ENCODE results near the gene ACAP3.

The ACAP3 gene, protein sequence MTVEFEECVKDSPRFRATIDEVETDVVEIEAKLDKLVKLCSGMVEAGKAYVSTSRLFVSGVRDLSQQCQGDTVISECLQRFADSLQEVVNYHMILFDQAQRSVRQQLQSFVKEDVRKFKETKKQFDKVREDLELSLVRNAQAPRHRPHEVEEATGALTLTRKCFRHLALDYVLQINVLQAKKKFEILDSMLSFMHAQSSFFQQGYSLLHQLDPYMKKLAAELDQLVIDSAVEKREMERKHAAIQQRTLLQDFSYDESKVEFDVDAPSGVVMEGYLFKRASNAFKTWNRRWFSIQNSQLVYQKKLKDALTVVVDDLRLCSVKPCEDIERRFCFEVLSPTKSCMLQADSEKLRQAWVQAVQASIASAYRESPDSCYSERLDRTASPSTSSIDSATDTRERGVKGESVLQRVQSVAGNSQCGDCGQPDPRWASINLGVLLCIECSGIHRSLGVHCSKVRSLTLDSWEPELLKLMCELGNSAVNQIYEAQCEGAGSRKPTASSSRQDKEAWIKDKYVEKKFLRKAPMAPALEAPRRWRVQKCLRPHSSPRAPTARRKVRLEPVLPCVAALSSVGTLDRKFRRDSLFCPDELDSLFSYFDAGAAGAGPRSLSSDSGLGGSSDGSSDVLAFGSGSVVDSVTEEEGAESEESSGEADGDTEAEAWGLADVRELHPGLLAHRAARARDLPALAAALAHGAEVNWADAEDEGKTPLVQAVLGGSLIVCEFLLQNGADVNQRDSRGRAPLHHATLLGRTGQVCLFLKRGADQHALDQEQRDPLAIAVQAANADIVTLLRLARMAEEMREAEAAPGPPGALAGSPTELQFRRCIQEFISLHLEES

DNA sequence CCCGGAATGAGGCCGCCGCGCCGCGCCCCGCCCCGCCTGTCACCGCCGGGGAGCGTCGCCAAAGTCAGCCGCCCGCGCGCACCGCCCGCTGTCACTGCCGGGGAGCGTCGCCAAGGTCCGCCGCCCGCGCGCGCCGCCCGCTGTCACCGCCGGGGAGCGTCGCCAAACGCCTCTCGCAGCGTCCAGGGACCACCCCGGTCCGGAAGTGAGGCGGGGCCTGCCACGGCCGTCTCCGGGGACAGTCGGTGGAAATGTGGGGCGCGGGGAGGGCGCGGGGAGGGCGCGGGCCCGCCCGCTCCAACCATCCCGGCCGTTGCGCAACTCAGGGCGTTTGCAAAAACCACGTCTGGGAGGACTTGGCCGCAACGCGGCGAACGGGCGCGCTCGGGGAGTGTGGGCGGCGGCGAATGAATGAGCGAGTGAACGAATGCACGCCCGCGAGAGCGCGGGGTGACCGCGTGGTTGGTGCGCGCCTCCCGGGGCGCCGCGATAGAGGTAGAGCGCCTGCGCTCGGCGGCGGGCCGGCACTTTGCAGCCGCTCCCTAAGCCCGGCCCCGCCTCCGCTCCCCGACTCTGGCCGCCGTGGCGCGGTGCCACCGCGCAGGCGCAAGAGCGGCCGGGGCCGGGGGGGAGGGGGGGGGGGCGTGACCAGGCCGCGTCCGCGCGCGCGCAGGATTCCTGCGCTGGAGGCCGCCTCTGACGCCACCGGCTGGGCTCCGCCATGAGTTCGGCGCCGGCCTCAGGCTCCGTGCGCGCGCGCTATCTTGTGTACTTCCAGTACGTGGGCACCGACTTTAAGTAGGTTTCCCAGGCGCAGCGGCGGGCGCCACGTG lies at the start of gene ACAP3, which contains the start of gene PUSL1:
Gene ACAP3, minus strand, starts transcription at position 8 of the 833 bp plus-strand sequence. CDS start 115 bp downstream, outside the sequence.
Gene PUSL1, plus strand, starts transcription at position 675 of the 833 bp plus-strand sequence. Its CDS starts 47 bp downstream, at position 722.
- peak; percentile 71 for ATAC-seq

DNA sequence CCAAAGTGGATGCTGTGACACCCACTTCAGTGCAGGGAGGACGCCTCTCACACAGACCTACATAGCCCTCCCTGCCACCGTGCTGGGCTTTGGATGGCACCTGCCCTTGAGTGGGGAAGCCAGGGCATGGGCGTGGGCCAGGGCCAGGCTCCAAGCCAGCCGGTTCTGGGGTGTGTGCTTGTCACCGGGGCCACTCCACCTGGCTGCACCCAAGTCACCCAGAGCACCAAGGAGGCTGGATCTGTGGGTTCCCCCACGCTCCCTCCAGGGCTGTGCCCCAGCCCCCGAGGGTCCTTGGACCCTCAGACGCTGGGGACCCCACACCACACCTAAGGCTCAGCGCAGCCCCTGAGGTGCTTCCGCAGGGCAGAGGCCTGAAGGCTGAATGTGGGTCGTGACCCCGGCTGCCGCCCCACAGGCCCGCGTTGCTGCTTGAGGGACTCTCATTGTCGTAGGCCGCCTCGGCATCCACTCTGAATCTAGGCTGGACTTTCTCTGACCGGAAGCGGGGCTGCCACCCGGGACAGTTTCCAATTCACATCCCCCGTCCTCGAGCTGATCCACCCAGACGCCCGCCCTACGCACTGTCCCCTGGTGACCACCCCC lies 49.2 kb upstream of the ACAP3 start:
- DNase-seq: no peak
- peak; percentile 13 for ATAC-seq

More for the DNA sequence above, at the start of gene ACAP3, which contains the start of gene PUSL1:
- peak; percentile 91 for DNase-seq

DNA sequence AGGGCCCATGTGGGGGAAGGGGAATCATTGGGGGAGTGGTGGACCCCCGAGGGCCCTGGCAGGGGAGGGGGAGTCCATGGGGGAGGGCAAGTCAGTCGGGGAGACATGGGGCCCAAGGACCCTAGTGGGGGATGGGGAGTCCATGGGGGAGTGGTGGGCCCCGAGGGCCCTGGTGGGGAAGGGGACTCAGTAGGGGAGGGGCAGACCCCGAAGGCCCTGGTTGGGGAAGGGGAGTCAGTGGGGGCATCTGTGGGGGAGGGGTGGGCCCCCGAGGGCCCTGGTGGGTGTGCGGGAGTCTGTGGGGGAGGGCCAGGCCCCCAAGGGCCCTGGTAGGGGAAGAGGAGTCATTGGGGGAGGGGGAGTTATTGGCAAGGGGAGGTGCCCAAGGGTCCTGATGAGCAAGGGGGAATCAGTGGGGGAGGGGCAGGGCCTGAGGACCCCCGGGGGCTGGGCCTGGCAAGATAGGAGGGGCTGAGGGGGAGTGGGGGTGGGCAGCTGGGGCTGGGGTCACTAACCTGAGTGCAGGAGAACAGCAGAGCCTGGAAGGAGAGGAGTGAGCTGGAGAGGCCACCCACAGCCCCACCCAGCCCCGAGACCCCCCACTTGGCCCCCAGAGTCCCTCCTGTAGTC lies 48.6 kb upstream of the ACAP3 start:
- DNase-seq (no peak), ATAC-seq (no peak)

DNA sequence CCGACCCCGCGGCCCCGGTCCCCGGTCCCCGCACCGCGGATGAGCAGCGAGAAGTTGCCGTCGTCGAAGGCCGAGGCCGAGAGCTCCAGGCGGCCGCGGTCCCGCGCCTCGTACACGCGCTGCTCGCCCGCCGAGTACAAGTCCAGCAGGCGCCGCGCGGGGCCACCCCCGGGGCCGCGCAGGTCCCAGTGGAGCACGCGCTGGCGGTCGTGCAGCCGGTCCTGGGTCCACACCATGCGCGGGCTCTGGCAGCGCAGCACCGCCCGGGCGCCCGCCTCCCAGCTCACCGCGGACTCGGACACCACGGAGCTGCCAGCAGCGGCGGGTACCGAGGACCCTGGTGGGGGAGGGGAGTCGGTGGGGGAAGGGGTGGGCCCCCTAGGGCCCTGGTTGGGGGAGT lies 47.7 kb upstream of the ACAP3 start:
- DNase-seq: peak; percentile 40

DNA sequence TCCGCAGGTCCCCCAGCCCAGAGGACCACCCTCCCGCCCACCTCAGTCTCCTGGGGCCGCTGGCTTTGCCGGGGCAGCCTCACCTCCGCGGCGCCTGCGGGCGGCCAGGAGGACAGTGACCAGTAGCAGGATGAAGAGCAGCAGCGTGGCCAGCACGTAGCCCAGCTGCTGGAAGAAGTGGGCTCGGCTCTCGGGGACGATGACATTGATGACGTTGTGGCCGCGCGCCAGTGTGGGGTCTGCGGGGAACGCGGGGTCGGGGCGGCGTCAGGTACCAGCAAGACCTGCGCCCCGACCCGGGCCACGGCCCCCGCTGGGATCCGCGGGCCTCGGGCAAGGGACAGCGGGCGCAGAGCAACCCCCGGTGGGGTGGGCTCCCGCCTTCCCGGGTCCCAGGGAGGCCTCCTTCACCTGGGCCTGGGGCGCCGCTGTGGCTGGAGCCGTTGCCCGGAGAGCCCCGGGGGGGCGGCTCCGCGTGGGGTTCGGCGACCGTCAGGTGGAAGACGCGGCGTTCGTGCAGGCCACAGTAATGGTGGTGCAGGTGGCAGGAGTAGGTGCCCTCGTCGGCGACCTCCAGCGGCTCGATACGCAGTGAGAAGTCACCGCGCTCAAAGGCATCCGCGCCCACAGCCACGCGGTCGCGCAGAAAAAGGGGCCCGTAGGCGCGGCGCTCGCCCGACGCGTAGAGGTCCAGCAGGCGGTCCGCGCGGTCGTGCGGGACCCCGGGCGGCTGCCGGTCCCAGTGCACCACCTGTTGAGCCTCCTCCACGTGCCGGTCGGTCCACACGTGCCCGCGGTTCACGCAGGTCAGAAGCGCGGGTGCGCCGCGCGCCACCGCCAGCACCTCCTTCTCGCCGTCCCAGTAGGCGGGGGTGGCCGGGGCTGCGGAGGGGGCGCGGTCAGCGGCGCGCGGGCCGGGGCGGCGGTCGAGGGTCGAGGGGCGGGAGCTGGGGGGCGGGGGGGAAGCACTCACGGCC lies 46.8 kb upstream of the ACAP3 start:
- DNase-seq (no peak), ATAC-seq (no peak)

More for the DNA sequence above, 47.7 kb upstream of the ACAP3 start:
- ATAC-seq: no peak

DNA sequence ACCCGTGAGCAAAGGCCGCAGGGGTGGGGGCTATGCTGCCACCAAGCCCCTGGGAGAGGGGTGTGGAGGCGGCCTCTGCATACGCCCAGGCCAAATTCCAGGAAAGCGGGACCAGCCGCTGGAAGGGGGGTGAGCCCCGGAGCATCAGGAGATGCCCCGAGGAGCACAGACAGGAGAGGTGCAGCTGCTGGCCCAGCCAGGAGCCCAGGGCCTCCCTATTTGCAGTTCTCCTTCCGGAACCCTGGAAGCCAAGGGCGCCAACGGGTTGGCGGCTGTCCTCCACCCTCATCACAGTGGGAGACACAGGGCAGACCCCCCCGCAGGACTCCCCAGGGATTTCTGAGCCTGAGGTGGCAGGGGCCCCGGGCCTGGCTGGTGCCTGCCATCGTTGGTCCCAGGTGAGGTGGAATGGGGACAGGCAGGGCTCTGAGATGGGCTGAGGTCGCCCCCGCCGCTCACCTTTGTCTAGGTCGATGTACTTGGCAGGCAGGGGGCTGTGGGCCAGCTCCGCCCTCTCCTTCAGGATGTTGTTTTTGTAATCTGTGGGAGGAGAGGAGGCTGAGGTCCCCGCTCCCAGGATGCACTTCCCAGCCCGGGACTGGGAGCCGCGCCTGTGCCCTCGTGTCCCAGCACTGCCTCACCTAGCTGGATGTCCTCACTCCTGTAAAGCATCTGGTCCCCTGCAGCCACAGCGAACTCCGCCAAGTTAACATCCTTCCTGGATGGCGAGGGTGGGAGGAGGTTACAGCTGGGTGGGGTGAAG lies 45.8 kb upstream of the ACAP3 start:
- DNase-seq (no peak), ATAC-seq (no peak)

DNA sequence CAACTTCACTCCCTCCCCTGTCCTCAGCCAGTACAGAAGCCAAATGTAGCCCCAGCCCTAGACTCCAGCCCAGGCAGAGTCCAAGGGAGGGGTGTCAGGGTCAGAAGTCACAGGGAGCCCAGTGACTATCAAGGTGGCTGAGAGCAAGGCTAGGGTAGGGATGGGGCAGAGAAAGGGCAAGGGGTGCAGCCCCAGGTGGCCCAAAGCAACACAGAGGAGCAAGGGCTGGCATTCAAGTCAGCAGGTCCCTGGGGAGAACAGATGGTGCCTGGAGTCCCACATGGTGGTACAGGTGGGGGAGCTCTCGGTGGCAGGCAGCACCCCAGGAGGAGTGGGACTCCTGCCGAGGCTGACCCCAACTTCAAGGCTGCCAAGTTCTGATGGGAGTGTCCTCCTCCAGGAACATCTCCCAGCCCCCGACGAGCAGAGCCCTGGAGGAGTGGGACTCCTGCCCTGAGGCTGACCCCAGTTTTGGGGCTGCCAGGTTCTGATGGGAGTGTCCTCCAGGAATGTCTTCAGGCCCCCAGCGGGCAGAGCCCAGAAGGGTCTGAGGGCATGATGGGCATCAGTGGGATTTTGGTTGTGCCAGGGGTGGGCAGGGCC lies 45.2 kb upstream of the ACAP3 start:
- no peak for DNase-seq
- ATAC-seq: no peak

DNA sequence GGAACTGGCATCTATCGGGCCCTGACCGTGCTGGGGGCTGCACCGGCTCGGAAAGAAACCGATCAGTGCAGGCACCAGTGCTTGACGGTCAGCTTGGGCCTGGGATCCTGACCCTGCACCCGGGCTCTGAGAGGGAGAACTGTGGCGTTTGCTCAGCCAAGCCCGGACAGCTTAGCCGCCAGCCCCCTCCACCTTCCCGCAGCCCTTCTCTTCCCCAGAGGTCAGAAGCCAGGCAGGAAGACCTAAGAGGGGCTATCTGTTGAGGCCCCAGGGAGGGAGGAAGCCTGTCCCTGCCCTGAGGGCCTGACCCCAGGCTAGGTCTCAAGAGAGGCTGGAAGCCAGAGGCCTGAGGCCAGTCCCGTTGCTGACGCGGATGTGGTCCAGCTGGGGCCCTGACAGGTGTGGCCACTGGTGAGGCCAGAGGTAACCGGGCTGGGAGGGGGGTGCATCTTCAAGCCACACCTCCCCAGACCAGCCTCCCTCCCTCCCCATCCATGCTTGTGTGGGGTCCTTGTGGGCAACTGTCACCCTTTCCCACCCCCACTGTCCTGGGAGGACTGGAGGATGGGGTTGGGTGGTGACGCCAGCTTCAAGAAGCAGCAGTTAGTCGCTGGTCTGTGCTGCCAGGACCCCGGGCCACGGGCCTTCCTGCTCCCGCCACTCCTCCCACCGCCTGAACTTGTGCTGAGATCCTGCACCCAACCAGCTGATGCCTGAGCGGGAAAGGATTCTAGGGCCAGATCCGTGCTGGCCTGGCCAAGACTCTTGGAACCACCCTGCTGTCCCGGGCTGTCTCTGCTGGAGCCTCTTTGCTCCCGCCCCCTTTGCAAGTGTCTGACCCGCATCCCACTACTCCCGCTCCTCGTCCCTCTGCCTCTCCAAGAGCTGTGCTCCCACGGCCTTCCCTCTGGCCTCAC lies 44.0 kb upstream of the ACAP3 start:
- DNase-seq (no peak), ATAC-seq (no peak)

DNA sequence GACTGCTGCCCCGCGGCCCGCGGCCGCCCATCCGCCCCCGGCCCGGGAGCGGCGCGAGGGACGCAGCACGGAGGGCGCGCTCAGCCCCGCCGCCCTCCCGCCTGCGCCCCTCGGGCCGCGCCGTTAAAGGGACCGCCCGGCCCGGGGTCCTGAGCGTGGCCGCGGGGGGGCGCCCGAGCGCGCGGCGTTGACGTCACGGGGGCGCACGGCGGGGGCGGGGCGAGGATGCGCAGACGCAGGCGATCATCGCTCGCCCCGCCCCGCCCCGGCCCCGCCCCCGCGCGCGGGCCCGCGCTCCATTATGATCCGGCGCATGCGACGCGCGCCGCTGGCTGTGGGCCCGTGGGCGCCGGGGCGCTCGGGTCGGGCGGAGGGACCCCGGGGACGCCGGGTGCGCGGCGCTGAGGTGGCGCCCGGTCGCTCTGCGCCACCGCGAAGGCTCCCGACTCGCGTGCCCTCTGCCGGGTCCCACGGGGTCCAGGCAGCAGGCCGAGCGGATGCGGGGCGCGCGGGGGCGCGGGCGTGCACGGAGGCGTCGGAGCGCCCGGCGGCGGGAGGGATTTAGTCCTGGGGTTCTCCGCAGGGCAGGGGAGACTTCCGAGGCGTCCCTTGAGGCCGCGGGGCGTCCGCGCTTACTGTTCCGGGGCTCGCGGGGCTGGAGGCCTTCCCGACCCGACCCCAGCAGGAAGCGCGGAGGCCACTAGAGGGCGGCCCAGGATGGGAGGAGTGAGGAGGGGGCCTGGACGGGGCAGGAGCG lies 41.7 kb upstream of the ACAP3 start, which contains the start of gene DVL1:
Gene DVL1, minus strand, starts transcription at position 163 of the 757 bp plus-strand sequence. CDS start 353 bp downstream, outside the sequence.
- ATAC-seq (peak; percentile 74), DNase-seq (peak; percentile 82)

DNA sequence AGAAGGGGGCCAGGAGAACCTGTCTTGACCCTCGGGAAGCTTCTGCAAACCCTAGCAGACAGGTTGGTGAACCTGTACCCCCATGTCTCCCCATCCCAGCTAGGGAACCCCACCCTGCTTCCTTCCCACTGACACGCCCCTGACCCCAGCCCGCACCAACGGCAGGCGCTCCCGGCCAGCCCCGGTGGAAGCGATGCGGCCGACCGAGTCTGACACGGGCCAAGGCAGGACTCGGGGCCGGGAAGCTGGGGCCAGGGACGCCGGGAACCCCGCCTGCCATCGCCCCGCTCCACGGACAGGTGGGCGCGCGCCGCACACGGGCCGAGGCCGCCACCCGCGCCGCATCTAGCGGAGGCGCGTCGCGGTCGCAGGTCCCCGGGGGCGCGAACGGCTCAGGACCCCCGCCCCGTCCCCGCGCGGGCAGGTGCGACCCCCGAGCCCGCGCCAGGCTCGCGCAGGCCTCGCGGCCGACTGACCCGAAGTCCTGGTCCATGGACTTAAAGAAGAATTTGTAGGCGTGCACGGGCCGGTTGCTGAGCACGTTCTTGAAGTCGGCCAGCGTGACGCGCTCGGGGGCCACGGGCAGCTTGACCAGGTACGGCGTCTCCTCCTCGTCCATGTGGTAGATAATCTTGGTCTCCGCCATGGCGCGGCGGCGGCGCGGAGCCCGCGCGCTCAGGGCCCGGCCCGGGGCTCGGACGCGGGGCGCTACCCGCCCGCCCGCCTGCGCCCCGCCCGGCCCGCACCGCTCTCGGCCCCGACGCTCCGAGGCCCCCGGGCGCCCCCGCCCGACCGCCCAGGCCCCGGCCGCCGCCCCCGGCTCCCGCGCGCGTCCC lies 40.9 kb upstream of the ACAP3 start:
- DNase-seq: no peak
- ATAC-seq: peak; percentile 17

DNA sequence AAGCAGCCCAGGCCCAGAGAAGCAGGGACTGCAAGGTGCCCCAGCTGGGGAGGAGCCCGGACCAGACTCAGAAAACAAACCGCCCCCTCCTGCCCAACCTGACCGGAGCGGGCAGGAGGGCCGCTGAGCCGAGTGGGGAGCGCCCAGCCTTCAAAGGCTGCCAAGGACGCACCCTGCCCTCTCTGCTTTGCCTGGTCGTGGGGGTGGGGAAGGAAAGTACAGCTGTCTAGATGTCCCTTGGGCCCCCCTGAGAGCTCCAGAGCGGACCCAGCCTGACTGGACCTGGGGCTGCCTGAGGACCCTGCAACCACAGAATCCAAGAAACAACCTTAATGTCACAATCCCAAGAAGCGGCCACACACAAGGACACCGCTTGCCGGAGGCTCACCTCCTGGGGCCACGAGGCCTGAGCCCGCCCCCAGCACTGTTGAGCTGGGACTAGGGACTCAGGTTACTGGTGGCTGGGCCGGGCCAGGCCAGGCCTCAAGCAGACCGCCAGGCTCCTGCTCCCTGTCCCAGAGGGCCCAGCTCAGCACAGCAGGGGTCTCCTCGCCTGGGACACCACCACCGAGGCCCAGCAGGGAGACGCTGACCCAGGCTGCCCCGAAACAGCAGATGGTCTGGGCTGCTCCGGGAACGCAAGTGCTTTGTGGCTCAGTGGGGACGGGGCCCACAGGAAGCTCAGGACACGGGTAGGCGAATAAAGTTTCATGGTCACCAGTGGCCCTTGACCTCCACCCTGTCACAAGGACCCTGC lies 40.1 kb upstream of the ACAP3 start:
- no peak for DNase-seq
- ATAC-seq: no peak

DNA sequence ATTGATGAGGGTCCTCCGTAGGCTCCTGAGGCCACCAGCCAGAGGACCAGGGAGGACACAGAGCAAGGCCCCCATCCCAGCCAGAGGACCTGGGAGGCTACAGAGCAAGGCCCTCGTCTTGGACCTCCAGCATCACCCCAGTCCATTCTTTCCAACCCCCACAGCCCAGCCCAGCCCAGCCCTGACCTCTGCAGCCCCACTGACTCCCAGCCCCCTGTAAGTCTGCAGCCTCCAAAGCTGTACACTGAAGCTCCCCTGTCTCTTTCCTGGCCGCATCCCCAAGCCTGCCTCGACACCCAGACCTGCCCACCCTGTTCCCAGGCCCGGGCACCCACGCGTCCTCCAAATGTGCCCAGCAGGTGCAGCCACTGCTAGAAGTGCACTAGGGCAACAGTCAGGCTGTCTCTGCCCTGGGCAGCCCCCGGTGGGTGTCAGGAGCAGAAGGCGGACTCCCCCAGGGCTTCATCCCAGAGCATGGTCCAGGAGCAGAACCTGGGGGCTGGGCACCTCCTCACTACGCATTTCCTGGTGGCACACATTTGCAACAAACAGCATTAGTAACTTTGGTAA lies 39.4 kb upstream of the ACAP3 start:
- DNase-seq: no peak
- no peak for ATAC-seq

DNA sequence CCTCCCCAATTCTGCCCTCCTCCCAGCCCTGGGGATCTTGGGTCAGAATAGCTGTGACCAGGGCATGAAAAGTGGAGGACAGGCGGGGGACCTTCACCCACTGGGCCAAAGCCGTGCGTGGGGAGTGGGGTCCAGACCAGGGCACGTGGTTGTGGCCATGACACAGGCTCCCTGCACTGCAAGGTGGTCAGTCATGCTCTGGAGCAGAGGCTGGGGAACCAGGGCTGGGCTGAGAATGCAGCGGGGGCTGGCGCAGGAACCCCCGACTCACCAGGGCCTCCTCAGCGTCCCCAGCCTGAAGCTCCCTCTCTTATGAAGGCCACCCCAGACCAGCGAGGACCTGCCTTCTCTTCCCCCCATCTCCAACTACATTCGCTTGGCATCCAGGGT lies 38.8 kb upstream of the ACAP3 start:
- ATAC-seq: no peak

DNA sequence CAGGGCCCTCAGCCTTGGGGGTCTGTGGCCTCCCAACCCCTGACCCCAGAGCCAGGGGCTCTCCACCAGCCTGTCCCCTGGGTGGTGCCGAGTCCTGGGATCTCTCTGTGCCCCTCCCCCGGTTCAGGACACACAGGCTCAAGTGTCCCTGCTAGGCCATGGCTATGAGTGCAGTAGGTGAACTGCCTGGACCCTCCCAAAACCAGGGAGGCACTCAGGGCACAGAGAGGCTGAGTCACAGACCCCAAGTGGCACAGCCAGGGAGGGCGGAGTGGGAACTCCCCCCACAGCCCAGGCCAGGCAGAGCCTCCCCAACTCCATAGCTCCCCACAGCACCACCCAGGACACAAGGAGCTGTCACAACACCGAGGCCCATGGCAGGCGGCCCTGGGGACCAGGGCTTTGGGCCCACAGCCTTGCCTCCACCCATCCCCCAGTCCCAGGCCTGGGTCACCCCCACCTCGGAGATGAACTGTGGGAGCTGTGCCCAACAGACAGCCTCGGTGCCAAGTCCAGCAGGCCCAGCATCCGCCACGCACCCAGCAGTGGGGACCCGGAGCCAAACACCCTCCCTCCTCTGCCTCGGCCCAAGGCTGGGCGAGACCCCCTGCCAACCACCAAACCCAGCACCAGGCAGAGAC lies 38.2 kb upstream of the ACAP3 start:
- ATAC-seq (no peak), DNase-seq (no peak)

More for the DNA sequence above, 38.8 kb upstream of the ACAP3 start:
- no peak for DNase-seq

Measured in stimulated activated naive CD8-positive, alpha-beta T cell treated with anti-CD3 and anti-CD28 coated beads, Interleukin-15, Interleukin-2, amounts not matched to agents 100 U/mL and 50 U/mL, for 24 hours (primary cell).